ENCODE data around the gene SGTA.

SGTA gene

GRCh38 chr19:2759965-2760364 is 23.1 kb downstream of the SGTA start:
- H3K79me2 ChIP-seq (ENCODE audit: low read length) = no peaks in the 10 kb centered on the region
- no peaks in the 10 kb centered on the region for H3K4me1 ChIP-seq (ENCODE audit: low read length)
- no peaks in the 10 kb centered on the region for H3K9me3 ChIP-seq (ENCODE audit: insufficient read depth, low read length)
- no peak overlapping the region for H3K27ac ChIP-seq (ENCODE audit: low read length)
- H3K9ac ChIP-seq (ENCODE audit: low read length) = no peak overlapping the region
- peaks cover 49% of the 10 kb centered on the region for H3K36me3 ChIP-seq (replicated peaks; ENCODE audit: low read depth, low read length)
- no peak overlapping the region for H2AFZ ChIP-seq (ENCODE audit: low read depth, low read length)
- no peak overlapping the region for H3K4me2 ChIP-seq (ENCODE audit: low read length)
- no peaks in the 10 kb centered on the region for H3K27me3 ChIP-seq (ENCODE audit: low read depth, low read length)
- no peak overlapping the region for H3K4me3 ChIP-seq (ENCODE audit: low read length)
- TF ChIP-seq CTCF (IDR thresholded peaks at IDR 0.05; ENCODE audit: low read depth, low read length) (no peak), EZH2phosphoT487 (IDR thresholded peaks at IDR 0.05; ENCODE audit: low read depth) (no peak)
- H4K20me1 ChIP-seq (ENCODE audit: insufficient read depth, low read length) = no peaks in the 10 kb centered on the region

- no peaks in the 10 kb centered on the region for H3K79me2 ChIP-seq (ENCODE audit: low read length)
- H3K9ac ChIP-seq (ENCODE audit: low read length) = no peak overlapping the region
- H3K36me3 ChIP-seq (replicated peaks; ENCODE audit: low read depth, low read length) = peaks cover 51% of the 10 kb centered on the region
- no peaks in the 10 kb centered on the region for H4K20me1 ChIP-seq (ENCODE audit: insufficient read depth, low read length)
- H3K27me3 ChIP-seq (ENCODE audit: low read depth, low read length) = no peaks in the 10 kb centered on the region
- no peaks in the 10 kb centered on the region for H3K4me1 ChIP-seq (ENCODE audit: low read length)
- H3K4me3 ChIP-seq (ENCODE audit: low read length) = no peak overlapping the region
- H3K4me2 ChIP-seq (ENCODE audit: low read length) = no peak overlapping the region
- H3K27ac ChIP-seq (ENCODE audit: low read length) = no peak overlapping the region
- TF ChIP-seq CTCF (IDR thresholded peaks at IDR 0.05; ENCODE audit: low read depth, low read length) (no peak), EZH2phosphoT487 (IDR thresholded peaks at IDR 0.05; ENCODE audit: low read depth) (no peak)
- no peak overlapping the region for H2AFZ ChIP-seq (ENCODE audit: low read depth, low read length)
- no peaks in the 10 kb centered on the region for H3K9me3 ChIP-seq (ENCODE audit: insufficient read depth, low read length)
Observed at GRCh38 chr19:2759362-2759761, 23.7 kb downstream of the SGTA start.

- Histone ChIP-seq H3K27me3 (ENCODE audit: low read depth, low read length) (no peaks in the 10 kb centered on the region), H3K9me3 (ENCODE audit: insufficient read depth, low read length) (no peaks in the 10 kb centered on the region), H3K4me2 (ENCODE audit: low read length) (no peak overlapping the region), H3K9ac (ENCODE audit: low read length) (no peak overlapping the region), H2AFZ (ENCODE audit: low read depth, low read length) (no peak overlapping the region), H4K20me1 (ENCODE audit: insufficient read depth, low read length) (no peaks in the 10 kb centered on the region), H3K36me3 (replicated peaks; ENCODE audit: low read depth, low read length) (peaks cover 48% of the 10 kb centered on the region), H3K79me2 (ENCODE audit: low read length) (no peaks in the 10 kb centered on the region), H3K27ac (ENCODE audit: low read length) (no peak overlapping the region), H3K4me3 (ENCODE audit: low read length) (no peak overlapping the region), H3K4me1 (ENCODE audit: low read length) (no peaks in the 10 kb centered on the region)
- TF ChIP-seq CTCF (IDR thresholded peaks at IDR 0.05; ENCODE audit: low read depth, low read length) (no peak), EZH2phosphoT487 (IDR thresholded peaks at IDR 0.05; ENCODE audit: low read depth) (no peak)
Observed at GRCh38 chr19:2758601-2759313, 24.3 kb downstream of the SGTA start.

GRCh38 chr19:2756921-2757881 is 25.9 kb downstream of the SGTA start:
- Histone ChIP-seq H3K9ac (ENCODE audit: low read length) (no peak overlapping the region), H2AFZ (ENCODE audit: low read depth, low read length) (no peak overlapping the region), H3K27ac (ENCODE audit: low read length) (no peak overlapping the region), H3K9me3 (ENCODE audit: insufficient read depth, low read length) (no peaks in the 10 kb centered on the region), H3K4me3 (ENCODE audit: low read length) (no peak overlapping the region), H3K36me3 (replicated peaks; ENCODE audit: low read depth, low read length) (peaks cover 46% of the 10 kb centered on the region), H3K4me1 (ENCODE audit: low read length) (no peaks in the 10 kb centered on the region), H3K4me2 (ENCODE audit: low read length) (no peak overlapping the region), H3K79me2 (ENCODE audit: low read length) (no peaks in the 10 kb centered on the region), H4K20me1 (ENCODE audit: insufficient read depth, low read length) (no peaks in the 10 kb centered on the region), H3K27me3 (ENCODE audit: low read depth, low read length) (no peaks in the 10 kb centered on the region)
- TF ChIP-seq CTCF (IDR thresholded peaks at IDR 0.05; ENCODE audit: low read depth, low read length) = no peak
- no peak for TF ChIP-seq EZH2phosphoT487 (IDR thresholded peaks at IDR 0.05; ENCODE audit: low read depth)
